Neural progenitor cell (in vitro differentiated cells): ENCODE results near the gene PCDH9. TPM values are rescaled to one million over a fixed set of nuclear protein-coding genes. Genes with fewer than 3 reads are reported as not detected.

Source experiments
- DNase-seq: peaks from one replicate; pipeline ENCODE4 v3.0.0-alpha.2; 2016; ENCODE audit warnings: low spot score
- H2AFZ ChIP-seq: fragments of 200-600 bp; sonication (generic); replicated peaks from 2 replicates; pipeline ENCODE4 v1.6.1; 2016; ENCODE audit warnings: antibody characterized with exemption
- H3F3A ChIP-seq: fragments of 200-600 bp; sonication (generic); 2 replicates; pipeline ENCODE4 v1.6.1; 2016; ENCODE audit warnings: antibody characterized with exemption, low read depth
- H3K27ac ChIP-seq: fragments of 200-600 bp; sonication (generic); 2 replicates; pipeline ENCODE4 v1.5.1; 2016; ENCODE audit warnings: mild to moderate bottlenecking
- H3K27me3 ChIP-seq: fragments of 200-600 bp; sonication (generic); 2 replicates; pipeline ENCODE4 v1.6.1; 2016; ENCODE audit warnings: mild to moderate bottlenecking, moderate library complexity
- H3K36me3 ChIP-seq: fragments of 200-600 bp; sonication (generic); 2 replicates; pipeline ENCODE4 v1.5.1; 2016
- H3K4me1 ChIP-seq: fragments of 200-600 bp; sonication (generic); 2 replicates; pipeline ENCODE4 v1.6.1; 2016; ENCODE audit warnings: mixed run types
- H3K4me2 ChIP-seq: fragments of 200-600 bp; sonication (generic); 2 replicates; pipeline ENCODE4 v1.6.1; 2016
- H3K4me3 ChIP-seq: fragments of 200-600 bp; sonication (generic); 2 replicates; pipeline ENCODE4 v1.5.1; 2016
- H3K79me2 ChIP-seq: fragments of 200-600 bp; sonication (generic); 2 replicates; pipeline ENCODE4 v1.6.1; 2016; ENCODE audit warnings: low read depth
- H3K9ac ChIP-seq: fragments of 200-600 bp; sonication (generic); 2 replicates; pipeline ENCODE4 v1.6.1; 2016
- H3K9me3 ChIP-seq: fragments of 200-600 bp; sonication (generic); 2 replicates; pipeline ENCODE4 v1.5.1; 2016; ENCODE audit warnings: low read depth
- H4K20me1 ChIP-seq: fragments of 200-600 bp; sonication (generic); 2 replicates; pipeline ENCODE4 v1.6.1; 2016; ENCODE audit warnings: low read depth
- H3K27ac Mint-ChIP-seq: 3 replicates; pipeline ENCODE4 v1.8.0; 2021; ENCODE audit warnings: mixed read lengths
- H3K27me3 Mint-ChIP-seq: 2 replicates; pipeline ENCODE4 v1.8.0; 2022; ENCODE audit warnings: low read depth, mild to moderate bottlenecking, inconsistent platforms, moderate library complexity, mixed read lengths; ENCODE audit not compliant: insufficient read depth
- H3K36me3 Mint-ChIP-seq: 3 replicates; pipeline ENCODE4 v1.8.0; 2021; ENCODE audit warnings: mixed read lengths
- H3K4me1 Mint-ChIP-seq: 3 replicates; pipeline ENCODE4 v1.8.0; 2021; ENCODE audit warnings: mixed read lengths
- H3K4me3 Mint-ChIP-seq: 3 replicates; pipeline ENCODE4 v1.8.0; 2021; ENCODE audit warnings: mild to moderate bottlenecking, moderate library complexity, mixed read lengths
- H3K9me3 Mint-ChIP-seq: 3 replicates; pipeline ENCODE4 v1.8.0; 2020; ENCODE audit warnings: mixed read lengths
- EZH2 ChIP-seq: fragments of 200-600 bp; sonication (generic); IDR thresholded peaks from 2 replicates; pipeline ENCODE4 v1.6.1; 2017; ENCODE audit warnings: antibody characterized with exemption, mild to moderate bottlenecking, moderate library complexity
- EZH2phosphoT487 ChIP-seq: fragments of 200-600 bp; sonication (generic); IDR thresholded peaks from 2 replicates; pipeline ENCODE4 v1.6.1; 2017; ENCODE audit warnings: antibody characterized with exemption
- total RNA-seq: library from RNA; depleted of rRNA; stranded (reverse); fragments of >200 nt; gene quantifications from 2 replicates; pipeline ENCODE4 v1.2.3, GENCODE V29; 2015; ENCODE audit warnings: low replicate concordance
- TF ChIP-seq, protein P1 (sequence below): fragments of 200-600 bp; sonication (generic); IDR thresholded peaks from 2 replicates; pipeline ENCODE4 v1.5.1; 2017; ENCODE audit warnings: antibody characterized with exemption, mild to moderate bottlenecking

PCDH9 gene
- total RNA-seq, 1 donor from 2014 or later: 0.24 TPM

DNA sequence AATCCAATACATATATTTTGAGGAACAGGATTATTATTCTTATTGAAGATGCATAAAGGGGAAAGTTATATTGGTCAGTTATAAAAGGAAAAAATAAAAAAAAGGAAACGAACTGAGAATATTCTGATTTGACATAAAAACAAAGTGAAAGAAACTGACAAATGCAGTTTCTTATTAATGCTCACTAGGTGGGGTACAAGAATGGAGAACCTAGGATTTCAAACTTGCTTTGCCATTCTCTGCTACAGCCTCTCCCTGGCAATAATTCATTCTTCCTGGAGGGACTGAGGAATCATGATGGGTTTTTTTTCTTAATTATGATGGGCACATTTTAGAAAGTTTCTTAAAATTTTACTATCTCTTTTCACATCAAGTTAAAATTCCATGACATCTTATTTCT is 154.9 kb downstream of the PCDH9 start:
- Mint-ChIP-seq H3K27ac (no peak overlapping the region), H3K4me1 (peaks cover 24% of the 10 kb centered on the region), H3K27me3 (no peaks in the 10 kb centered on the region), H3K9me3 (peaks cover 7% of the 10 kb centered on the region), H3K4me3 (no peak overlapping the region), H3K36me3 (no peaks in the 10 kb centered on the region)
- TF ChIP-seq, protein P1, sequence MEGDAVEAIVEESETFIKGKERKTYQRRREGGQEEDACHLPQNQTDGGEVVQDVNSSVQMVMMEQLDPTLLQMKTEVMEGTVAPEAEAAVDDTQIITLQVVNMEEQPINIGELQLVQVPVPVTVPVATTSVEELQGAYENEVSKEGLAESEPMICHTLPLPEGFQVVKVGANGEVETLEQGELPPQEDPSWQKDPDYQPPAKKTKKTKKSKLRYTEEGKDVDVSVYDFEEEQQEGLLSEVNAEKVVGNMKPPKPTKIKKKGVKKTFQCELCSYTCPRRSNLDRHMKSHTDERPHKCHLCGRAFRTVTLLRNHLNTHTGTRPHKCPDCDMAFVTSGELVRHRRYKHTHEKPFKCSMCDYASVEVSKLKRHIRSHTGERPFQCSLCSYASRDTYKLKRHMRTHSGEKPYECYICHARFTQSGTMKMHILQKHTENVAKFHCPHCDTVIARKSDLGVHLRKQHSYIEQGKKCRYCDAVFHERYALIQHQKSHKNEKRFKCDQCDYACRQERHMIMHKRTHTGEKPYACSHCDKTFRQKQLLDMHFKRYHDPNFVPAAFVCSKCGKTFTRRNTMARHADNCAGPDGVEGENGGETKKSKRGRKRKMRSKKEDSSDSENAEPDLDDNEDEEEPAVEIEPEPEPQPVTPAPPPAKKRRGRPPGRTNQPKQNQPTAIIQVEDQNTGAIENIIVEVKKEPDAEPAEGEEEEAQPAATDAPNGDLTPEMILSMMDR: no peak
- TF ChIP-seq EZH2 (no peak), EZH2phosphoT487 (no peak)
- no peak overlapping the region for H3K4me2 ChIP-seq
- no peak overlapping the region for H3K9ac ChIP-seq
- DNase-seq: no peak
- H3K27me3 ChIP-seq: no peaks in the 10 kb centered on the region
- no peaks in the 10 kb centered on the region for H3K9me3 ChIP-seq
- H3K79me2 ChIP-seq: no peaks in the 10 kb centered on the region
- H2AFZ ChIP-seq: no peak overlapping the region
- no peak overlapping the region for H3K4me3 ChIP-seq
- peaks cover 4% of the 10 kb centered on the region for H3K4me1 ChIP-seq
- H3F3A ChIP-seq: no peaks in the 10 kb centered on the region
- no peaks in the 10 kb centered on the region for H4K20me1 ChIP-seq
- no peak overlapping the region for H3K27ac ChIP-seq
- no peaks in the 10 kb centered on the region for H3K36me3 ChIP-seq

DNA sequence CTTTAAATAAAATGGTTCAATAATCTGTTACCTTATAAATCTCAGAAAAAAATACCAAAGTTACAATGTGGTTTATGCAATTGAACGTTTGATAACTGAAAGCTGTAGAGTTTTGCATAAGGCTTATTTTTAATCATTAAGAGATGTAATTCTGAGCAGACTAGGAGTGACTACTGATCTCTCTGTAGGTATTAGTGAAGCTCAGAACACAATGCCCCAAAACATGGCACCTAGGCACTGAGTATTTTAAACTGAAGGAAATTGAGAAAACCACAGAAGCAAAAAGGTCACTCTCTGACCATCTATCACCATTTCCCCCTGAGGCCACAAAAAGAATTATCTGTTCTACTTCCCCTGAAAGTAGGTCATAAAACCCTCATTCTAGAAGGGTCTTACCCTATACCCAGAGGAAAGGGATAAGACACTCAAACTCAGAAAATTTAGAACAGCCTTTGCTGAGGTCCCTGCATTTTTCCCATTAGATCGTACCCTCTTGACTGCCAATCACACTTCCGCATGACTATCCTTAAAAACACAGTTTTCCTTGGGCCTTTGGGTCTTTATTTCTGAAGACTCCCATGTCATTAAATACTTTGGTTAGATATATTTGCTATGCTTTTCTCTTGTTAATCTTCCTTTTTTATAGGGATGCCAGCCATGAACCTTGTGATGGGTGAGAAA is 158.1 kb downstream of the PCDH9 start:
- Histone ChIP-seq H3K4me1 (peaks cover 21% of the 10 kb centered on the region), H4K20me1 (peaks cover 4% of the 10 kb centered on the region), H3K9me3 (no peaks in the 10 kb centered on the region), H3K36me3 (no peaks in the 10 kb centered on the region), H3K79me2 (no peaks in the 10 kb centered on the region), H3K27me3 (no peaks in the 10 kb centered on the region), H3K4me2 (no peak overlapping the region), H2AFZ (no peak overlapping the region), H3K4me3 (no peak overlapping the region), H3K9ac (no peak overlapping the region), H3K27ac (no peak overlapping the region), H3F3A (no peaks in the 10 kb centered on the region)
- Mint-ChIP-seq H3K4me1 (peaks cover 34% of the 10 kb centered on the region), H3K27ac (peak overlapping the region; percentile 54), H3K4me3 (no peak overlapping the region), H3K36me3 (no peaks in the 10 kb centered on the region), H3K9me3 (peaks cover 7% of the 10 kb centered on the region), H3K27me3 (no peaks in the 10 kb centered on the region)
- TF ChIP-seq, protein P1: no peak
- TF ChIP-seq EZH2 (no peak), EZH2phosphoT487 (no peak)
- no peak for DNase-seq

GRCh38 chr13:67070306-67070705 is 159.8 kb downstream of the PCDH9 start:
- Histone ChIP-seq H3K4me1 (peaks cover 21% of the 10 kb centered on the region), H3K36me3 (no peaks in the 10 kb centered on the region), H3K79me2 (no peaks in the 10 kb centered on the region), H2AFZ (no peak overlapping the region), H3K27me3 (no peaks in the 10 kb centered on the region), H3K4me3 (no peak overlapping the region), H3K4me2 (no peak overlapping the region), H3K27ac (no peak overlapping the region), H3F3A (no peaks in the 10 kb centered on the region), H3K9me3 (no peaks in the 10 kb centered on the region), H3K9ac (no peak overlapping the region), H4K20me1 (peaks cover 4% of the 10 kb centered on the region)
- H3K4me1 Mint-ChIP-seq: peaks cover 27% of the 10 kb centered on the region
- no peaks in the 10 kb centered on the region for H3K27me3 Mint-ChIP-seq
- H3K27ac Mint-ChIP-seq: peak overlapping the region; percentile 87
- TF ChIP-seq EZH2phosphoT487 (no peak), EZH2 (no peak)
- DNase-seq: no peak
- peaks cover 9% of the 10 kb centered on the region for H3K9me3 Mint-ChIP-seq
- no peak overlapping the region for H3K4me3 Mint-ChIP-seq
- H3K36me3 Mint-ChIP-seq: peaks cover 2% of the 10 kb centered on the region

GRCh38 chr13:67069117-67069767 is 160.9 kb downstream of the PCDH9 start:
- Mint-ChIP-seq H3K27ac (peak overlapping the region; percentile 68), H3K27me3 (no peaks in the 10 kb centered on the region), H3K36me3 (peaks cover 2% of the 10 kb centered on the region), H3K4me3 (peak overlapping the region; percentile 16), H3K9me3 (peaks cover 7% of the 10 kb centered on the region), H3K4me1 (peaks cover 29% of the 10 kb centered on the region)
- peaks cover 21% of the 10 kb centered on the region for H3K4me1 ChIP-seq
- peak; percentile 68 for DNase-seq
- H3K79me2 ChIP-seq: no peaks in the 10 kb centered on the region
- H3F3A ChIP-seq: no peaks in the 10 kb centered on the region
- H3K27me3 ChIP-seq: no peaks in the 10 kb centered on the region
- peaks cover 4% of the 10 kb centered on the region for H4K20me1 ChIP-seq
- no peak overlapping the region for H2AFZ ChIP-seq
- H3K9me3 ChIP-seq: no peaks in the 10 kb centered on the region
- no peak overlapping the region for H3K9ac ChIP-seq
- H3K36me3 ChIP-seq: no peaks in the 10 kb centered on the region
- H3K4me2 ChIP-seq: peak overlapping the region; percentile 57
- TF ChIP-seq, protein P1: no peak
- peak; percentile 58 for TF ChIP-seq EZH2phosphoT487
- no peak overlapping the region for H3K4me3 ChIP-seq
- H3K27ac ChIP-seq: no peak overlapping the region
